Skeletal muscle satellite cell (primary cell): ENCODE data around the gene XPO4. TPM values are rescaled to one million over a fixed set of nuclear protein-coding genes. Genes with fewer than 3 reads are reported as not detected.
"Not testable (repeated sequence)": the region's sequence is repeated elsewhere in the genome, so short reads cannot be mapped to it uniquely, and the experiment has no call there.

Source experiments
- H3K27me3 ChIP-seq: 2 replicates; pipeline ENCODE4 v1.7.0; 2013; ENCODE audit warnings: low read length; ENCODE audit not compliant: control insufficient read depth, insufficient read depth
- H3K36me3 ChIP-seq: 2 replicates; pipeline ENCODE4 v1.7.0; 2013; ENCODE audit warnings: mild to moderate bottlenecking, control low read depth, low read length; ENCODE audit not compliant: insufficient read depth
- H3K4me1 ChIP-seq: 2 replicates; pipeline ENCODE4 v1.7.0; 2013; ENCODE audit warnings: low read length; ENCODE audit not compliant: control insufficient read depth, insufficient read depth
- H3K4me2 ChIP-seq: 2 replicates; pipeline ENCODE4 v1.7.0; 2013; ENCODE audit warnings: mild to moderate bottlenecking, low read length
- H3K4me3 ChIP-seq: 2 replicates; pipeline ENCODE4 v1.7.0; 2013; ENCODE audit warnings: low read length
- H3K9ac ChIP-seq: 2 replicates; pipeline ENCODE4 v1.7.0; 2013; ENCODE audit warnings: mild to moderate bottlenecking, low read depth, low read length, moderate library complexity
- H3K9me3 ChIP-seq: replicated peaks from 2 replicates; pipeline ENCODE4 v1.7.0; 2013; ENCODE audit warnings: mild to moderate bottlenecking, control low read depth, low read length
- total RNA-seq: library from RNA; depleted of rRNA; stranded (reverse); fragments of >200 nt; gene quantifications from 2 replicates; pipeline ENCODE4 v1.2.3, GENCODE V29; 2012; rRNA removed

The XPO4 gene
- 20.0 and 21.2 TPM in 2 replicates for total RNA-seq

DNA sequence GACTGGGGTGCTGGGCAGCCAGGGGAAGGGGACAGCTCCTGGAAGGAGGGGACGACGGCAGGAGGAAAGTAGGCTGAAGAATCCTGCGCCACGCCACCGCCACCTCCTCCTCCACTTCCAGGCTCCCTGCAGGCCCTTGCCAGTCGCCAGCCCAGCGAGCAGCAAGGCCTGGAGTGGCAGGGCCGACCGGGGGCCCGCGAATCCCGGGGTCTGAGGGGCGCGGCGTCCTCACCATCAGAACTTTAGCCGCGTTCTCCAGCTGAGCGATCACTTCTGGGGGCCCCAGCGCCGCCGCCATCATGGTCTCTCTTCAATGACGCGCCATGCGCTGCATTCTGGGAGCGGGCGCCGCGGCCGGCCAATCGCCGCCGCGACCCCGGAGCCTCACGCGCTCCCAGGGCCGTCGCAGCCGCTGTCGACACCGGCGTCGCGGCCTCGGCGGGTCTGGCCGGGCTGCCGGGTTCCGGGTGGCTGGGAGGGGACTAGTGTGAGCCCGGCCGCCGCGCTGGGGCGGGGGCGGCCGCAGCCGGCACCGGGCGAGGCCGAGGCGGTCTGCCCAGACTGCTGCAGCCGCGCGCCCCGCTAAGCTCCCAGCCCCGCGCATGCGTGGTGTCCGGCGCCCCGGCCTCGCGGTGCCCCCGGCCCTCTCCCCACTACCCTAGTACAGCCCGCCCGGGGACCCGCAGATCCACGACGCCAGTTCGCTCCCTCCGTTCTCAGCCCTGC is at the start of gene XPO4:
Gene XPO4, minus strand, starts transcription at position 309 of the 726 bp plus-strand sequence. Its CDS starts 8 bp downstream, at position 301.
- H3K27me3 ChIP-seq: no peaks in the 10 kb centered on the region
- H3K9me3 ChIP-seq: no peaks in the 10 kb centered on the region
- H3K4me1 ChIP-seq: peaks cover 10% of the 10 kb centered on the region
- H3K36me3 ChIP-seq: peaks cover 7% of the 10 kb centered on the region
- H3K4me3 ChIP-seq: peak within 1 kb of the TSS; percentile 90
- H3K9ac ChIP-seq: peak within 1 kb of the TSS; percentile 92
- H3K4me2 ChIP-seq: peak within 1 kb of the TSS; percentile 100

DNA sequence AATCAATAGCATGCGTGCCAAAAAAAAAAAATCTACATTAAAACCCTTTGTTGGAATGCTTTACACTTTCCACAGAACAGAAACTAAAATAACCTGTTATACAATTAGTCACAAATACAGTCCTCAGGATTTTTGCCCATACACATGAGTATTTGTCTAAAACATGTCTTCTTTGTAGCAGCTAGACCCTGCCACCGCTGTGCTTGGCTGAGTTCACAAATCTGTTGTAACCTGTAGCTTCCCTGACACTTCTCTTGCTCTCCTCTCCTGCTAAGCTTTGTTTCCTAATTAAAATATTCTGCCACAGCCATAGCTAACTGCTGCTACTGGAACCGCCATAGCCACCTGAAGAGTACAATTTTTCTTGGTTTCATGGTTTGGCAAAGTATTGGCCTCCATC is 45.5 kb upstream of the XPO4 start:
- not testable (repeated sequence) for H3K36me3 ChIP-seq, H3K4me3 ChIP-seq, H3K4me1 ChIP-seq, H3K27me3 ChIP-seq, H3K9me3 ChIP-seq, H3K4me2 ChIP-seq, H3K9ac ChIP-seq

DNA sequence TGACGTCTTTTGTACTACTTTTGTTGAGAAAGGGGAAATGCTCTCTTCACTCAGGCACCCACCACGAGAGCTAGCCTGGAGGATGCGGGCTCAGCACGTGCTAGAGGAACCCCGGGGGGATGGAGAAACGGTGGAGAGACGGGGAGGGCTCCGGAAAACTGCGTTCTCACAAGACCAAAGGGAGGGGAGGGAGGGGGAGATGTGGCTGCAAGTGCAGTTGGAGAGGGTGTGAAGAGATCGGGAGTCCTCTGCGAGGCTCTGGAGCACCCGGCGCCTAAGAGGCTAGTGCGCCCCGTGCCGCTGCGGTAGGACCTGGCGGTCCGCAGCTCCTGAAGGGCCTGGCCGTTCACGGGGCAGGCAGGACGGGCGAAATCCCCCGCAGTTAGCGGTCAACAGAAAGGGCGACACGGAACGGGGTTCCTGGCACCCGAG is 43.4 kb upstream of the XPO4 start:
- Histone ChIP-seq H3K9ac (no peak overlapping the region), H3K36me3 (no peaks in the 10 kb centered on the region), H3K4me2 (peak overlapping the region; percentile 84), H3K27me3 (peaks cover 10% of the 10 kb centered on the region), H3K9me3 (no peaks in the 10 kb centered on the region), H3K4me1 (peaks cover 5% of the 10 kb centered on the region), H3K4me3 (peak overlapping the region; percentile 60)

- Histone ChIP-seq H3K4me3 (peak overlapping the region; percentile 54), H3K9ac (peak overlapping the region; percentile 67)
Observed at GRCh38 chr13:20942938-20943559, 40.5 kb upstream of the XPO4 start.

DNA sequence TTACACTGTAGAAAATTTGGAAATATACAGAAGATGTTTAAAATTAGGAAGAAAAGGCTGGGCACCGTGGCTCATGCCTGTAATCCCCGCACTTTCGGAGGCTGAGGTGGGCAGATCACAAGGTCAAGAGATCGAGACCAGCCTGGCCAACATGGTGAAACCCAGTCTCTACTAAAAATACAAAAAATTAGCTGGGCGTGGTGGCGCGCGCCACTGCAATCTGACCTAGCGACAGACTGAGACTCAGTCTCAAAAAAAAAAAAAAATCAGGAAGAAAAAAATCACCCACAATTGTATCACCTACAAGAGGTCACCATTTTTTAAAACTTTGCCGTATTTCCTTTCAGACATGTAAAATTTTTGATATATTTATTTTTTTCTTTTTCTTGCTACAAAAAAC is 38.0 kb upstream of the XPO4 start:
- not testable (repeated sequence) for H3K4me3 ChIP-seq, H3K9me3 ChIP-seq, H3K9ac ChIP-seq, H3K4me1 ChIP-seq, H3K36me3 ChIP-seq, H3K4me2 ChIP-seq
- H3K27me3 ChIP-seq: peaks cover 12% of the 10 kb centered on the region

More at GRCh38 chr13:20942938-20943559, 40.5 kb upstream of the XPO4 start:
- Histone ChIP-seq H3K36me3 (no peaks in the 10 kb centered on the region), H3K4me1 (peaks cover 5% of the 10 kb centered on the region), H3K27me3 (peaks cover 16% of the 10 kb centered on the region), H3K4me2 (peak overlapping the region; percentile 75), H3K9me3 (no peaks in the 10 kb centered on the region)

DNA sequence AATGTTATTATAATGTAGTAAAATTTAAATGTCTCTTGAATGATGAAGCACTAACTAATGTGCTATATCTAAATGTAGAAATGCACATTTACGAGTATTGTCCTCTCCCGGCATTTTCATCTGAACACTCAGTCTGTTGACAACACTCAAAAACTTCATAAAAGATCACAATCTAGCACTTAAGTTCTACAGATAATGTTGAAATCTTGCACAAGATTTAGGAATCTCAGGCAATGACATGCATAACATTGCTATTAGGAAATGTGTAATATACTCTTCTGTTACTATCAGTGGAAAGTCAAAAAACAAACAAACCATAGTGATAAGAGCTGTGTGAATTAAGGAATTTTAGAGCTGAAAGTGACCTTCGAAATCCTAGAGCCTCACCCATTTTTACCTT is 37.5 kb upstream of the XPO4 start:
- H3K9me3 ChIP-seq: no peaks in the 10 kb centered on the region
- no peaks in the 10 kb centered on the region for H3K36me3 ChIP-seq
- H3K4me2 ChIP-seq: no peak overlapping the region
- H3K27me3 ChIP-seq: peaks cover 12% of the 10 kb centered on the region
- no peak overlapping the region for H3K4me3 ChIP-seq
- peaks cover 5% of the 10 kb centered on the region for H3K4me1 ChIP-seq
- H3K9ac ChIP-seq: no peak overlapping the region

GRCh38 chr13:20939662-20940061 is 37.1 kb upstream of the XPO4 start:
- H3K4me3 ChIP-seq: no peak overlapping the region
- no peaks in the 10 kb centered on the region for H3K36me3 ChIP-seq
- peaks cover 5% of the 10 kb centered on the region for H3K4me1 ChIP-seq
- H3K4me2 ChIP-seq: no peak overlapping the region
- H3K27me3 ChIP-seq: peaks cover 12% of the 10 kb centered on the region
- H3K9ac ChIP-seq: no peak overlapping the region
- H3K9me3 ChIP-seq: no peaks in the 10 kb centered on the region

DNA sequence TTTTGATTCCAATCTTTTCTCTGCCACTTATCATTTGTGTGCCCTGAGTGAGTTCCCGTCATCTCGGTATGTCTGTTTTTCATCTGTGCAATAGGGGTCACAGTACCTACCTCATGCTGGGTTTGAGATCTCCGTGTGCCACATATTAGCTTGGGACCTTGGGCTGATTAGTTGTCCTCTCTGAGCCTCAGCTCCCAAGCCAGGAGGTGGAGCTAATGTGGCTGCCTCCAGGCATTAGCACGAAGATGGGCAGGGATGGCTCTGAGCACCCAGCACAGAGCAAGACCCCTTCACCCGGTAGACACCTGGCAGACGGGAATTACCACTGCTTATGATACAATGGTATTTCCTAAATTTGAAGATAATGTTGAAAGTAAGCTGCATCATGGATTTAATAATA is 35.8 kb upstream of the XPO4 start:
- H3K9me3 ChIP-seq: no peaks in the 10 kb centered on the region
- H3K4me2 ChIP-seq: no peak overlapping the region
- no peak overlapping the region for H3K9ac ChIP-seq
- peaks cover 12% of the 10 kb centered on the region for H3K27me3 ChIP-seq
- no peak overlapping the region for H3K4me3 ChIP-seq
- peaks cover 5% of the 10 kb centered on the region for H3K4me1 ChIP-seq
- H3K36me3 ChIP-seq: no peaks in the 10 kb centered on the region

DNA sequence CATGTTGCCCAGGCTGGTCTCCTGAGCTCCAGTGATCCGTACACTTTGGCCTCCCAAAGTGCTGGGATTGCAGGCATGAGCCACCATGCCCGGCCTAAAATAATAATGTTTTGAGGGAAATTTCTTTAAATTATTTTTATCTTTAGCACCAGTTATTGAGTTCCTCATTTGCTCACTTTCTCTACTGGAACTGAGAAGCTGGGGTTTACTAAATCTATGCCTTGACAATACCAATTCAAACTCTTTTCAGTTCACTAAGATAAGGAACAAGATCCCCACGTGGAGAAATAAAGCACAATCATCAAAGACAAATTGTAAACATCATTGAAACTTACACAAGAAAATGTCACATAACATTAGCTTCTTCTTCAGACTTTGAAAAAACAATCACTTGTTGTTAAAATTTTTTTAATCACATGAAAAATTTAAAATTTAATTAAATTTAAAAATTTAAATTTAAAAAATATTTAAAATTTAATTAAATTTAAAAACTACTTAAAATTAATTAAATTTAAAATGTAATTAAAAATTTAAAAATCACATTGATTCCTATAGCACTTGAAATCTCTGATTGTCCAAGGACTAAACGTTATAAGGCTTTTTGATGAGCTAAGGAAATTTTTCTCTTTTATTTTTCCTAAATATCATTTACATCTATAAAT is 25.2 kb upstream of the XPO4 start:
- H3K4me1 ChIP-seq: no peaks in the 10 kb centered on the region
- H3K27me3 ChIP-seq: no peaks in the 10 kb centered on the region
- no peak overlapping the region for H3K4me2 ChIP-seq
- H3K4me3 ChIP-seq: no peak overlapping the region
- H3K36me3 ChIP-seq: no peaks in the 10 kb centered on the region
- H3K9me3 ChIP-seq: no peaks in the 10 kb centered on the region
- H3K9ac ChIP-seq: no peak overlapping the region

DNA sequence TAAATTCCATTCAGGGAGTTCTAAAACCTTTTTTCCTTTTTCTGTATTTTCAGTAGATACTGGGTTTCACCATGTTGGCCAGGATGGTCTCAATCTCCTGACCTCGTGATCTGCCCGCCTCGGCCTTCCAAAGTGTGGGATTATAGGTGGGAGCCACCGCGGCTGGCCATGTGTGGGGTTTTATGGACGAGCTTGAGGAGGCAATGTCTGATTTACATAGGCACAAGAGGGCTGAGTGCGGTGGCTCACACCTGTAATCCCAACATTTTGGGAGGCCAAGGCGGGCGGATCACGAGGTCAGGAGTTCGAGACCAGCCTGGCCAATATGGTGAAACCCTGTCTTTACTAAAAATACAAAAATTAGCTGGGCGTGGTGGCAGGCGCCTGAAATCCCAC is 22.8 kb upstream of the XPO4 start:
- not testable (repeated sequence) for H3K4me2 ChIP-seq, H3K4me3 ChIP-seq, H3K4me1 ChIP-seq, H3K36me3 ChIP-seq, H3K9ac ChIP-seq, H3K27me3 ChIP-seq, H3K9me3 ChIP-seq

GRCh38 chr13:20924758-20925394 is 22.3 kb upstream of the XPO4 start:
- H3K9me3 ChIP-seq: no peaks in the 10 kb centered on the region
- no peak overlapping the region for H3K9ac ChIP-seq
- no peak overlapping the region for H3K4me2 ChIP-seq
- no peak overlapping the region for H3K4me3 ChIP-seq
- no peaks in the 10 kb centered on the region for H3K36me3 ChIP-seq
- H3K4me1 ChIP-seq: no peaks in the 10 kb centered on the region
- no peaks in the 10 kb centered on the region for H3K27me3 ChIP-seq
